HPDE6-E6E7 (cell line): ENCODE data around the gene OTUD1.
A peak's percentile ranks its signal among the peaks of the same experiment; 100 is the strongest.
"Not testable (repeated sequence)": the region's sequence is repeated elsewhere in the genome, so short reads cannot be mapped to it uniquely, and the experiment has no call there.

Source experiments
- DNase-seq: peaks from one replicate; pipeline ENCODE4 v3.0.0; 2011; ENCODE audit warnings: missing footprints; ENCODE audit errors: extremely low spot score

The OTUD1 gene

GRCh38 chr10:23438547-23439451 lies at the start of gene OTUD1:
OTUD1 (plus strand) TSS chr10:23439075; CDS start chr10:23439458, 383 bp downstream.
- DNase-seq = peak; percentile 50

DNA sequence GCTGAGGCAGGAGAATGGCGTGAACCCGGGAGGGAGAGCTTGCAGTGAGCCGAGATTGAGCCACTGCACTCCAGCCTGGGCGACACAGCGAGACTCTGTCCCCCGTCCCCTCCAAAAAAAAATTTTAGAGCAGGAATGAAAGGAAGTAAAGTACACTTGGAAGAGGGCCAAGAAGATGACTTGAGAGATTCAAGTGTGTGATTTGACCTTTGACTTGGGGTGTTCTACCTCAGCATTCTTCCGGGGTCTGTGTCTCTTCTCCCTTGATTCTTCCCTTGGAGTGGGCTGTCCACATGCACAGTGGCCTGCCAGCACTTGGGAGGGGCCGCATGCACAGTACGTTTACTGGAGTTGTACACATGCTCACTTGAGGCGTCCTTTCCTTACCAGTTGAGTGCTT lies 48.5 kb upstream of the OTUD1 start:
- not testable (repeated sequence) for DNase-seq

DNA sequence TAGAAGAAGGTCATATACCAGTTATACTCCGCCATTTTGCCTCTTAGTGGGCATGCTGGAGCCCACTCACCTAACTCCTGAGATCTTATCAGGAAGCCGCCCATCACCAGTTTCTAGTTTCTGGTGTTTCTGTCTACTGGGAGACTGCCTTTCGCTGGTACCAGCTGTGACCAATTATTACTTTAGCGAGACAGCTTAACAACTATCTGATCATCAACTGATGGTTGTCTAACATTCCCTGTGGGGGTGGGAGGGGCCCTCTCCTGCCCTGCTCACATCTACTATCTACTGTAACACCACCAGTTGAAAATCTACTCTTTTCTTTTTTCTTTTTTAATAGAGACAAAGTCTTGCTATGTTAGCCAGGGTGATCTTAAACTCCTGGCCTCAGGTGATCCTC lies 48.1 kb upstream of the OTUD1 start:
- no peak for DNase-seq

- DNase-seq = no peak
Observed at GRCh38 chr10:23391821-23392220, 47.1 kb upstream of the OTUD1 start.

- DNase-seq = no peak
Observed at GRCh38 chr10:23395017-23395416, 43.9 kb upstream of the OTUD1 start.

GRCh38 chr10:23396695-23397094 lies 42.2 kb upstream of the OTUD1 start:
- DNase-seq = no peak

DNA sequence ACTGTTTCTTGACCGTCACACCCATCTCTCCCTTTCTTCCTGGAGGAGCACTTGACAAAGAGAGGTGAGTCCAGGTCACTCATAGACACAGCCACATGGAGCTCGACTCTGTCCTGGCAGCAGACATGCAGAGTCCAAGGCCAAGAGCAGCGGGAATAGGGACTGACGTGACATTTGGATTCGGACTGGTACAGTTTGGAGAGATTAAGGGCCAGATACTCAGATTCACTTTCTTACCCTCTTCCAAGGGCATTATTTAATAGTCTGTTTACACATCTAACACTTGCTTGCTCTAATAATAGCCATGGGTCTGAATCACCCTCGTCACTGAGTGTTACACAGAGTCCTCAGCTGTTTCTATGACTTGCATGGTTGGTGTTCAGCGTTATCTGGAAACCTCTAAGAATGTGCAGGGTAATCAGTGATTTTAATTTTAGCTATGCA lies 39.2 kb upstream of the OTUD1 start:
- DNase-seq = peak; percentile 1

GRCh38 chr10:23402856-23403255 lies 36.0 kb upstream of the OTUD1 start:
- no peak for DNase-seq

DNA sequence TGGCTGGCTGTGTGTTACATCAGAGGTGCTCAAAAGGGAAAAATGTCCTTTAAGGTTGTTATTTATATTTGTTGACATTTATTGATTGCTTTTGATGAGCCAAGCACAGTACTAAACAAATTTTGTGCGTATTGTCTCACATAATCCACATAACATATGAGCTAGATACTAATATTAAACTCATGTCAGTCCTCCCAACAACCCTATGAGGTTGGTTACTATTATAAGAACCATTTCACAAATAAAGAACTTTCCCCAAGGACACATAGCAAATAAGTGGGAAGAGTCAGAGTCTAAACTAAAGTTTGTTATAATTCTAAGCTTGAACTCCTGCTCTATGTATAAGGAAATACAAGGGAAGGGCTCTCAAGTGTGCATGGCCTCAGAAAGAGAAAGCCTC lies 35.6 kb upstream of the OTUD1 start:
- DNase-seq = no peak

GRCh38 chr10:23403719-23404118 lies 35.2 kb upstream of the OTUD1 start:
- no peak for DNase-seq

- no peak for DNase-seq
Observed at GRCh38 chr10:23404461-23404980, 34.4 kb upstream of the OTUD1 start.

GRCh38 chr10:23405540-23405939 lies 33.3 kb upstream of the OTUD1 start:
- no peak for DNase-seq

DNA sequence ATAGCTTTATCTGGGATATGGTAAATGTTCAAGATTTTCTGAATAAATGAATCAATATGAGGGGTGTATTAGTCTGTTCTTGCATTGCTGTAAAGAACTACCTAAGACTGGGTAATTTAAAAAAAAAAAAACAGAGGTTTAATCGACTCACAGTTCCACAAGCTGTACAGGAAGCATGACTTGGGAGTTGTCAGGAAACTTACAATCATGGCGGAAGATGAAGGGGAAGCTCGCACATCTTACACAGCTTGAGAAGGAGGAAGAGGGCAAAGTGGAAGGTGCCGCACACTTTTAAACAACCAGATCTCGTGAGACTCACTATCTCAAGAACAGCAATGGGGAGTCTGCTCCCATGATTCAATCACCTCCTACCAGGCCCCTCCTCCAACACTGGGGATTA lies 32.5 kb upstream of the OTUD1 start:
- no peak for DNase-seq

DNA sequence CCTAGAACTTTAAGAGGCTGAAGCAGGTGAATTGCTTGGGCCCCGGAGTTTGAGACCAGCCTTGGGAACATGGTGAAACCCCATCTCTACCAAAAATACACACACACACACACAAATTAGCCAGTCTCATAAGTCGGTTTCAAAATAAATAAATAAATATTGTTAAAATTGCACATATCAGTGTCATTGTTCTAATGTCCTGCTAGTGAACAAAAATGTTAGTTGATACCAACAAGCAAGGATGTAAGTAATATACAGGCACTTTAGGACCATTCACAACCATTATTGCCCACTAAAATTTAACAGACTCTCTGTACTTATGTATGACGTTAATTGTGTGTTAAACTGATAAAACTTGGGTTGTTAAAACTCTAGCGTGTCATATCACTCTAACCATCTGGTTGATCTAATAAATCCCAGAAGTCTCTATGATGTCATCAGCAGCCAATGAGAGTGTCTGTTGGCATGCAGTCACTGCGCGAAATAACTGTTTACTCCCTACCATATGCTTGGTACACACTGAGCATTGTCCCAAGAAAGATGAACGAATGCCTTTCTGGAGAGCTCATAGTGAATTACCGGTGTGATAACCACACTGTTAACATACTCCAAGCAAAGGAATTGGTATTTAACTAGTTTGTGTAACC lies 30.4 kb upstream of the OTUD1 start:
- DNase-seq = no peak

GRCh38 chr10:23412223-23412622 lies 26.7 kb upstream of the OTUD1 start:
- DNase-seq = no peak

DNA sequence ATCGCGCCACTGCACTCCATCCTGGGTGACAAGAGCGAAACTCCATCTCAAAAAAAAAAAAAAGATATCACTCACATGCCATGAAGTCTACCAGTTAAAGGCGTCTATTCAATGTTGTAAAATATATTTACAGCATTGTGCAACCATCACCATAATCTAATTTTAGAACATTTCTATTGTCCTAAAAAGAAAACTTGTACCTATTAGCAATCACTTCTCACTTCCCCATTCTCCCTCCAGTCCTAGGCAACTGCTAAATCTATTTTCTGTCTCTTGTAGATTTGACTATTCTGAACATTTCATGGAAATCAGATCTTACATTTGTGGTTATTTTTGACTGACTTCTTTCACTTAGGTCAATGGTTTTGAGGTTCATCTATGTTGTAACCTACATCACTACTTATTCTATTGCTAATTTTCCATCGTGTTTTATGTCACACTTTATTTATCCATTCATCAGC lies 25.2 kb upstream of the OTUD1 start:
- DNase-seq = no peak

- no peak for DNase-seq
Observed at GRCh38 chr10:23414658-23415057, 24.2 kb upstream of the OTUD1 start.

DNA sequence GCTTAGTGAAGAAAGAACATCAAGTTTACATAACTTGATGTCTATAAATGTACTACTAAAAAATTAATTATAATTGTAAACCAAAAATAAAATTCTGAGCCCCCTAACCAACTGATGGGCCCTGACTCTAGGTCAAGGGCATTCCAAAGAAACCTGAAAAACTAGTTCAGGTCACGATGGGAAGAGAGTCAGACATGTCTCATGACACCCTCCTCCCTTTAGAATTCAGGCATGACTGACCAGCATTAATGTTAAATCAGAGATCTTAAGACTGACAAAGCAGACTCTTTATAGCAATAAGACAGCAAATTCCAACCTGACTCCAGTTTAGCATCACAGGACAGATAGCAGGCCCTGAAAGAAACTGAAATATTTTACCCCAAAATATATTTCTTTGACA lies 21.6 kb upstream of the OTUD1 start:
- no peak for DNase-seq

- DNase-seq = no peak
Observed at GRCh38 chr10:23418051-23418681, 20.7 kb upstream of the OTUD1 start.

GRCh38 chr10:23419201-23419600 lies 19.7 kb upstream of the OTUD1 start:
- DNase-seq = no peak

- no peak for DNase-seq
Observed at GRCh38 chr10:23419655-23420329, 19.1 kb upstream of the OTUD1 start.

DNA sequence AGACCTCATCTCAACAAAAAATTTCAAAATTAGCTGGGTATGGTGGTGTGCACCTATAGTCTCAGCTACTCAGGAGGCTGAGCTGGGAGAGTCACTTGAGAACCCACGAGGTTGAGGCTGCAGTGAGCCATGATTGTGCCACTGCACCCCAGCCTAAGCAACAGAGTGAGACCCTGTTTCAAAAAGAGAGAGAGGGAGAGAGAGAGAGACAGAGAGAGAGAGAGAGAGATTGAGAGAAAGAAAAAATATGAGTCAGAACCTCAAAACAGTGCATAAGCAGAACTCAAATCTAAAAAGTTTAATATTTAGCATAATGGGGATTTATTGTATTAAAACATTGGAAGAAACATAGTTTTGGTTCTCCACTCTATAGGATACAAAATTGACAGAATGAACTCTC lies 17.5 kb upstream of the OTUD1 start:
- DNase-seq = no peak
